HG03064 (cell line): Measurements from ENCODE around the gene RABEP1.

Experiments
- ATAC-seq: cut with Tn5 transposase; IDR thresholded peaks from one replicate; pipeline ENCODE4 v1.9.1; 2021; ENCODE audit warnings: low read depth; ENCODE audit not compliant: unreplicated experiment

Gene RABEP1

DNA sequence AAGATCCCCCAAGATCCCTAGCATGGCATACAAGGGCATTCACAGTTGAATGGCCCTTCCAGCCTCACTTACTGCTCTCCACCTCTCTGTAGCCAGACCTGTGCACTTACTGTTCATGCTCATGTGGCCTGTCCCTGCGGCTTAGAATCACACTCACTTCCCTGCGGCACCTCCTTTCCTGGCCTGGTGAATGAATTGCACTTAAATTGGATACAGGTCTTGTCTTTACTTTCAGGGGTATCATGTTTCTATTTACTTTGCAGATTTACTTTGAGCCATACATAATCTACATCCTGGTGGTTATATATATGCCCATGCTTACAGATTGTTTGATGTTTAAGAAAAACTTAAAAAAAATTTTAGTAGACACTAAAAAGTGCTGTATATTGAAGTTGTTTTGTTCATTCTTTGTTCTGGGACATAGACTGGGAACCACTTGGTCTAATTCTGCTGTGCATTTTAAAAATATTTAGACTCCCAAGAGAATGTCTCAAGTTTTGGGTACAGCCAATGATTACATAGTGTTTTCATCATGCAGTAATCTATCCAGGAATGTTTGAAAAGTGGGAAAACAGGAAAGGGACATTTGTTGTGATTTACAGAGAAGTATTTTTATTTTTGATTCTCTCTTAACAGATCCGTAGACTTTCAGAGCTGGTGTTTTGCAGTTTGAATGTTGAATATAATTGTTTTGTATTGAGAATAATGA is 73.5 kb downstream of the RABEP1 start:
- ATAC-seq, result no peak

DNA sequence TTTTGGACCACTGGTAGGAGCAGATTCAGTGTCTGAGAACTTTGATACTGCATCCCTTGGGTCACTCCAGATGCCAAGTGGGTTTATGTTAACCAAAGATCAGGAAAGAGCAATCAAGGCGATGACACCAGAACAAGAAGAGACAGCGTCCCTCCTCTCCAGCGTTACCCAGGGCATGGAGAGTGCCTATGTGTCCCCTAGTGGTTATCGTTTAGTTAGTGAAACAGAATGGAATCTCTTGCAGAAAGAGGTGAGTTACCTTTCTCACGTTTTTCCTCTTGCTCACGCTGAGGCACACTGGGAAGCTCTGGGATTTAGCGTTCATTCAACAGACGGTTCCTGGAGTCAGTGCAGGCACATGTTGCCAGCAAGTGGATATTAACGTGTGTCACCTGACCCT is 79.3 kb downstream of the RABEP1 start:
- ATAC-seq, result no peak

DNA sequence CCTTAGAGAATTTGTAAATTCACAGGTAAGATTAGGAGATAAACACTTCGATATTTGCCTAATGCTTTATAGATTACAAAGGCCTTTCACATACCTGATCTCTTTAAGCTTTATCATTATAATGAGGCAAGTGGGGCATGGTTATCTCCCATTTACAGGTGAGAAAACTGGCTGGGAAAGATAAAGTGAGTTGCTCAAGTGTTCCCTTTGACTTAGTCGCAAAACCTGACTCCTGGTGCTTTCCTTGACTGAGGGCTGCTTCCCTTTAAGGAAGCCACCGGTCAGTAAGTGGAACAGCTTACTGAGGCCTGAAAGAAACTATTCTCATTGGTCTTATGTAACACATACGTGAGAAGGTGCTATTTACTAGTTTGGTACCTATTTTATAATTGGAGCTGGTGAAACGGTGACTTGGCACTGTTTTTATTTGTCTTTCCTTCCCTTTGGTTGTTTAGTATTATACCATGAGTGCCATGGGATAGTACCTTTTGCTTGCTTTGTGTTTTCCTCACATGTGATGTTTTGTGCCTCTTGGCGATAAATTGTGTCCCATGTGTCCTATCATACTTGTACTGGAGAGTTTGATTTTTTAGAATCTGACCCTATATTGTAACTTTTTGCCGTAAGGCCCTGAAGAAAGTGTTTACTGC is 80.2 kb downstream of the RABEP1 start:
- no peak for ATAC-seq

DNA sequence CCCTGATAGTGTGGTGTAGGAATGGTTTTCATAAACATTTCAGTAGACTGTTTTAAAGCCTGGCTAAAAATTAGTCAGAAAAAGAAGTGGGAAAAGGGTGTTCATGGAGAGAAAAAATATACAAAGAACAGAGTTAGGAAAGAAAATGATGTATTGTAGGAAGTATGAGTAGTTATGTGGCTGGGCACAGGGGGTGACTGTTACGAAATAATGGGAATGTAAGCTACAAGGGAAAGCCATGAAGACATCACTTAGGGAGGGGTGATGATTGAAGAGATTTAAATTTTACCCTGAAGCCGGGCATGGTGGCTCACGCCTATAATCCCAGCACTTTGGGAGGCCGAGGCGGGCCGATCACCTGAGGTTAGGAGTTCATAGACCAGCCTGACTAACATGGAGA is 82.1 kb downstream of the RABEP1 start:
- ATAC-seq, result no peak

DNA sequence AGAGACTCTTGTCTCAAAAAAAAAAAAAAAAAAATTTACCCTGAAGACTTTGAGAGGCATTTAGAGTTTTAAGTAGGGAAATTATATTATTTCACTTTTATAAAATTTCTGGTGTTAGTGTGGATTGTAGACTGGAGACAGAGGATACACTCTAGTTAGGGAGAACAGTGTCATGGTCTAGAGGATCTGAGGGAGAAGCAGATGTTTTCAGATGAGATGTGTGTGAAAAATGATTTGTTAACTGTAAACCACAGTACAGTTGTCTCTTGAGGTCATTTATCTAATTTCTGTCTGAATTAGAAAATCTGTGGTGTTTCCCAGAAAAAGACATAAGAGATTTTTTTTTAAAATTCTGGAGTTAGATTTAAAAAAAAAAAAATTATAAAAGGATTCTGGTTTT is 82.6 kb downstream of the RABEP1 start:
- ATAC-seq, result no peak

DNA sequence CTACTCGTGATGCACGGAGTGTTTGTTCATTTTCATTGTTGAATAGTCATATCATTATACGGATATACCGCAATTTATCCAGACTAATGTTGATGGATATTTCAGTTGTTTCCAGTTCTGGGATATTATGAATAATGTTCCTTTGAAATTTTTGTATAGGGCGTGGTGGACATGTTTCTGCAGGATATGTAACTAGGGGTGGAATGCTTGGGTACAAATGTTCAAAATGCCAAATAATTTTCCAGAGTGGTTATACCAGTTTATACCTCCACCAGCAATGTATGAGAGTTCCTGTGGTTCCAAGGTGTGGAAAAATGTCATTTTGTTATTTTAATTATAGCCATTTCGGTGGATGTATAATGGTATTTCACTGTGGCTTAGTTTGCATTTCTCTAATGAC is 83.7 kb downstream of the RABEP1 start:
- no peak for ATAC-seq

DNA sequence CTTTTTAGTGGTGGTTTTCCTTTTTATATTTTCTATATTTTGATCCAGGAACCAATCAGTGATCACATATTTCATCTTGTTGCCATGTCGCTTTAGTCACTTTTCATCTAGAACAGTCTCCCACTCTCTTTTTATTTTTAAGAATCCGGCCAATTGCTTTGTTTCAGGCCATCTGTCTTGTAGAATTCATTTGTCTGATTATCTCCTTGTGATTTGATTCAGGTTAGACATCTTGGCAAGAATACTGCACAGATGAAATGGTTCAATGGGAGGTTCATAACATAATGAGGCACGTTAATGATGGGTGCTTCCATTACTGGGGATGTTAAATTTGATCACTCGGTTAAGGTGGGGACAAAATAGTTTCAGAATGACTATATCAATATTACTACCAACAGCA is 88.3 kb downstream of the RABEP1 start:
- ATAC-seq, result no peak

DNA sequence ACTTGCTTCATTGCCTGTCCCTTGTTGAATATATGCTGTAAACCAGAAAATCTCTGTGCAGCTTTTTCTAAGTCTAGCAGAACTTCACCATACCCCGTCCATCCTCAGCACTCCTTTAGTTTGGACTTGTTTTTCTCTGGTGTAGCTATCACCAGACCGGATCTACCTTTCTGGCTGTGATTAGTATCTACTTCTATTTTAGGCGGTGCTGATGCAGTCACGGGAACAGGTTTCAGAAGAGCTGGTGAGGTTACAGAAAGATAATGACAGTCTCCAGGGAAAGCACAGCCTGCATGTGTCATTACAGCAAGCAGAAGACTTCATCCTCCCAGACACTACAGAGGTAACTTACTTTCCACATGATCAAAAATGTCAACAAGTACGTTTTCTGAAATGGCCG is 91.0 kb downstream of the RABEP1 start:
- ATAC-seq, result no peak

DNA sequence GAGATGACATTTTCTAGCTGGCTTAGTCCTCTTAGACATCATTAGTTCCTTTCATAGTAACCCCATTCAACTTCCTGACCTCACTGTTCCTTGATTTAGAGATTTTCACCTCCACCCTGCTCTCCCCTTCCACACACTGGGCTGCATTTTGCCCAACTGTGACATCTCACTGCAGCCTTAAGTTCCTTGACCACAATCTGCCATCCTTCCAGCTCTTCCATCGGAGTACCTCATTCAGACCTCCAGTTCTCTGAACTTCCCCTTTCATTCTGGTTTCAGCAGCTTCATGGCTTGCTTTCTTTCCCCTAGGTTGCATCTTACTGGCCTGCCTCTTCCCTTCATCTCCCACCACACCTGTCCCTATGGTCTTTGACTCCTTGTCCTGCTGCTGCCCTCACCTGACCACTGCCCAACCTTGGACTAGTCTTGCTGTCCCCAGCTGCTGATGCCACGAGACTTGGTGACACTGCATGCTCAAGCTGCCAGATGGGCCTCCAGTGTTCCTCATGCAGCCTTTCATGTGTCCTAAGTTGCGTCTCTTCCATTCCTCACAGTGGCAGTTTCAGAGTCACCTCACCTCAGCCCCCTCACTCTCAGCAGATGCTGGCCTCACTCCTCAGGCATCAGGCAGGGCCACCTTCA is 96.6 kb downstream of the RABEP1 start:
- ATAC-seq, result no peak

DNA sequence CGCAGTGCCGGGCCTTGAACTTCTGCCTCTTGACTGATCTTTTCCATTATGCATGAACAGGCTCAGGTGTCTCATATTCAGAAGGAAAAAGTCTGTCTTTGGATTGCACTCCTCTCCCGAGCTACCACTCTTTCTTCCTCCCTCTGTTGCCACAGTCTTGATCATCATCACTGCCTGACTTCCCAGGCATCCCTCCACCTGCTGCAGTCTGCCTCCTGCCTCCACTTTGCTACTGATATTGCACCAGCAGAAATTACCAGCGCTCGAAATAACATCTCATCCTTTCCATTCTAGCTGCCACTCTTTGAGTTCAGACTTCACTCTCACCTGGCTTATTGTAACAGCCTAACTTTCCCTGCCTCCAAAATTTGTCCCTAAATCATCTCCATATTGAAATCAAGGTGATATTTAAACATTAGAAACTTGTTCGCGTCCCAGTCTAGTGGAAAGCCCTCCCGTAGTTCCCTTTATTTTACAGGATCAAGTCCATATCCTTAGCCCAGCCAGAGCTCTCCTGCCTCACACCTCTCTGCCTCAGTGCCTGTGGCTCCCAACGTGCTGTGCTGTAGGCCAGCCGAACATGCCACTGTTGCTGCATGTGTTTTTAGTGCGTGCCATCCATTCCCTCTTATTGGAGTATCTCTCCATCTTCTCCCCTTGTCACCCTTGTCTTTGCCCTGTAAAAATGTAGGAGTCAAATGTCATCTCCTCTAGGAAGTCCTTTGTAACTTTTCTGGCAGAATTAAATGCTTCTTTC is 97.4 kb downstream of the RABEP1 start:
- no peak for ATAC-seq

DNA sequence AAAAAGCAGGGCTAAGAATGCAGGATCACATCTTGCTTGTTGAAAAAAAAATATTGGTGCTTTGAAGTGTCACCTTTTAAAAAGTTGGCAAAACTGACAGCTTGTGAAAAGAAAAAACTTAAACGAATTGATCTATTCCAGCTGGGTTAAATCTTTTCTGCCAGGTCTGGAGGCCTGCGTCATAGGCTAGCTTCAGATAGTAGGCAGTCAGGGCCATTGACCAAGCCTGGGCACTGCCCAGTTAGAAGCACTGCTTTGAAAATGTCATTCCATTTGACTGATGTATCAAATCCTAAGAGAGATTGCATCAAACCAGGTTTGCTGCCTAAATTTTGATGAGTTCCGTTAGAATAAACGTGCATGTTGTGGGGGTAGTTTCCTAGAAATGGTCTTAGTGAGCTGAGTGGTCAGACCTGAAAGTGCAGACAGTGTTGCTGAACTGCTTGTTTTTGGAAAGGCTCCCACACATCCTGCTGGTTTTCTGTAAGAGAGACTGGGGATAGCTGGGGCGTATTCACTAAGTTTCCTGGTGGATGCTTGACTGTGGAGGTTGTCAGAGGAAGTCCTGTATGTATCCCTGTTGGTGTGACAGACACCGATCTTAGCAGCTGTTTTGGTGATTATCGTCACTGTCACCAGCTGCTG is 98.5 kb downstream of the RABEP1 start:
- no peak for ATAC-seq

DNA sequence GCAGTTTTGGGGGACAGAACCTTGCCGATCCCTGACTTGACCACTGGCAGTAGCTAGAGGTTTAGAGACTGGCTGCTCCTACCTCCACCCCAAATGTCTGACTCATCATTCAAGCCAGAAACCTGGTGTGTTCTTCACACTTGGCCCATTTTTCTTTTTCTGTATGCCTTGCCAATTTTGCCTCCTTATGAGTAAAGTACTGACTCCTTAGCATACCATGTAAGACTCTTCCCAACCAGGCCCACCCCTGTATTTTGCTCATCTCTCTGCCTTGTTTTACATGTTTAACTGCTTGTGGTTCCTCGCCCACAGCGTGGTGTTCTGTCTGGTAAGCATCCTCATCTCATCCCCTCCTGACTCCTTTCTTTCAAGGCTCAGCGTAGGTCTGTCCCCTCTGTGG is 99.5 kb downstream of the RABEP1 start:
- ATAC-seq, result no peak

DNA sequence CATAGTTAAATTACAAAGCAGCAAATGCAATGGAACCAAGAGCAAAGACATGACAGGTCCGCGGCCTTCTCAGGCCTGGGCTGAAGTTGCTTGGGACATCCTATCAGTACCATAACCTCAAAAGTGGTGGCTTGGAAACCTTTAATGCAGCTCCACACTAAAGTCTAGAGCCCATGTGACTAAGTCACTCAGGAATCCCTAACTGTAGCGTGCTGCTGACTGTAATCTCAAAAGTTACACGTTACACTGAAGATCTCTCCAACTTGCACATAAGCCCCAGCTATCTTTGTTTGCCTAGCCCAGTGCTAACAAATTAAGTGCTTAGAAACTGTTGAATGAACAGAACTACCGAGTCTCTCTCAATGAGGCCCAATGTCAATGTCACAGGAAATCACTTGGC is 109.6 kb downstream of the RABEP1 start:
- ATAC-seq, result no peak

DNA sequence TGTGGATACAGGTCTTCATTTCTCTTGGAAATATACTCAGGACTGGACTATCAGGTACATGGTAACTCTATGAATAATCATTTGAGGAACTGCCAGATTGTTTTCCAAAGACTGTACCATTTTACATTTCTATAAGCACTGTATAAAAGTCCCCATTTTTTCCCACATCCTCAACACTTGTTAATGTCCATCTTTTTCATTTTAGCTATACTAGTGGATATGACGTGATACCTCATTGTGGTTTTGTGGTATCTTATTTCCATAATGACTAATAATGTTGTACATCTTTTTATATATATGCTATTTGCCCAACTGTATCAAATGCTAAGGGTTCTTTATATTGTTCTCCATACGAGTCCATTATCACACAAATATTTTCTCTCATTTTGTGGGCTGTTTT is 114.5 kb downstream of the RABEP1 start:
- ATAC-seq, result no peak

DNA sequence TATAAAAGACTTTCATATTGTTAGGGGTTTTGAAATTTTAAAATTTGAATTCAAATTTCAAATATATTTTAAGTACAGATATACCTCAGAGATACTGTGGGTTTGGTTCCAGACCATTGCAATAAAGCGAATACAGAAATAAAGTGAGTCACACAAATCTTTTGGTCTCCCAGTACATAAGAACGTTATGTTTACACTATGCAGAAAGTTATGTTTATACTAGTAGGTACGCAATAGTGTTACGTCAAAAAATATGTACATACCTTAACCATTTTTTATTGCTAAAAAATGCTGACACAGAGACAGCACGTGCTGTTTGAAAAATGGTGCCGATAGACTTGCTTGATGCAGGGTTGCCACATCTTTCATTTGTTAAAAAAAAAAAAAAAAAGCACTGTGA is 117.7 kb downstream of the RABEP1 start:
- ATAC-seq, result no peak

DNA sequence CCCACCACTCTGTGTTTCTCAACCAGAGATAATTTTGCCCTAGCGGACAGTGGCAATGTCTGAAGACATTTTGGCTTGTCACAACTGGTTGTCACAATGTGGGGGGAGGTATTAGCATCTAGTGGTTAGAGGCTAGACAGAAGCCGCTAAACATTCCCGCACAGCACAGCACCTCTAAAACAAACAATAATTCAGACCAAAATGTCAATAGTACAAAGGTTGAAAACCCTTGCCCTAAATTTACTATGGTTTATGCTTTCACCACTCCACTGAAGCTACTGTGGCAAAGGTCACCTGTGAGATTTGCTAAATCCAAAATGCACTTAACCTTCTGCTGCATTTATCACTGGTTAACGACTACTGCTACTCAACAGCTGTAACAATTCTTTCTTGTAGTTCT is 123.3 kb downstream of the RABEP1 start:
- no peak for ATAC-seq

DNA sequence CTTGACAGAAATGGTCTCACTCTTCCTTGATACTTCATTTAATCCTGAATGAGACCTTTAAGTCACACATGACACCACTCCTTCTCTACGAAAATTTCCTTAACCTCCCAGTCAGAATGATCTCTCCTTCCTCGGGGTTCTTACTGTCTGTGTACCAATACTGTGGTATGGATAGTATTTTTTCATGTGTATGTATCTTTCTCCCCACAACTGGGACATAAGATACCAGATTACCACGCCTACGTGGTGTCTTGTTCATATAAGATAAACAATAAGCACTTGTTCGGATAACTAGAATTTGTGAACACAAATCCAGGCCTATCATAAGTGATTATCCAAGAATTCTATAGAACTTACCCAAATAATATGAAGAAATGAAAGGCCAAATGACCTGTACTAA is 126.1 kb downstream of the RABEP1 start:
- no peak for ATAC-seq

DNA sequence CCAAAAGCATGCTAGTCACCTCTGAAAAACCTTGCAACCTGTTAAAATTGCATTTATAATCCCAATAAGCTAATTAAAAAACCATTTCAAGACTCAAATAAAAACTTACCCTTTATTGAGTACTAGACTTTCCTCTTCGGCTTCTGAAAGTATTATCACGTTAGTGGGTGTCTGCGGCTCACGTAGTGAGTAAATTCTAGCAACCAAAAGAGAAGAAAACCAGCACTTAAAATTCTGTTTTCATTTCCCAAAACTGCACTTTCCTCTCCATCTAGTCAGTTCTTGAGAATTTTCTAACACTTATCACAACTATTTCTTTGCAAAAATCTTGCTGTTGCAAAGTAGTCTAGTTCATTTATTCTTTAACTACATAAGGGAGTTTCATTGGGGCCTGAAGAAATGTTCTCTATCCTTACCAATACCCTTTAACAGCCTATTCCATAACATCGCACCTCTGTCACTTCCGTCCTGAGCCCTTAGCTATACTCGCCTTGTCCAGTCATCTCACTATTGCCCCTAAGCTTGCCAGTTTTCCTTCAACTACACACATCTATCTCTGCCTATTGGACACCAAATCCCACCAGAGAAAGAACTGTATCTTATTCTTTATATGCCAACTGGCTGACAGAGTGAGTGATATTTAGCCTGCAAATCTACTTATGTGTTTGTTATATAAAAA is 128.6 kb downstream of the RABEP1 start:
- no peak for ATAC-seq

DNA sequence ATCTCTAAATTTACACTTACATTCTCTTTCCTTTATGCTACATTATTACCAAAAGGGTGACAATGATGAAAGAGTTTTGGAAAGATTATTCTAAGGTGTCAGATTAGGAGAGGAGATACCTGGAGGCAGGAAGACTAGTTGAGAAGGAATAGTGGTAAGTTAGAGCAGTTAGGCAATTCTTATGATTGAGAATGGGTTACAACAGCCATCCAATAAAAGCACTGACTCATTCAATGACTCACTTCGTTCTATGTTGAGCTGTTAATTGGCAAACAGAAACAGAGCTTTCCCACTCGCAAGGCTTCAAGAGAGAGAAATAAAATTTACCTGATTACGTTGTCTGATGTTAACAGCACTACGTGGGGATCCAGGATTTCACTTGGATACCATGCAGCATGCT is 131.6 kb downstream of the RABEP1 start:
- ATAC-seq, result no peak

DNA sequence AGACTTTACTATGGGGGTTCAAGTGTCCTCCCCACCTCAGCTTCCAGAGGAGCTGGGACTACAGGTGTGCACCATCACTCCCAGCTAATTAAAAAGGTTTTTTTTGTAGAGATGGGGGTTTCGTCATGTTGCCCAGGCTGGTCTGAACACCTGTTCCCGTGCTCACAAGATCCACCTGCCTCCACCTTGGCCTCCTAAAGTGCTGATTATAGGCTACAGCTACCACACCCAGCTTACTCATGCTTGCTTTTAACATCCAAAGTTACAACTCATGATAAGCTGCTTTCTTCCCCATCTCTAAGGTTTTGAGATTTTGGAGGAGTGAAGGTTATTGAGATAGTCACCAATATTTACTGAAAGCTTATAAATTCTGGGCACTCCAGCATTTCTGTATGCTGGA is 134.8 kb downstream of the RABEP1 start:
- ATAC-seq, result no peak
